ENCODE data around the gene WDR38. TPM values are rescaled to one million over a fixed set of nuclear protein-coding genes. Genes with fewer than 3 reads are reported as not detected.
A peak's percentile ranks its signal among the peaks of the same experiment; 100 is the strongest.

Gene WDR38
- total RNA-seq, 1 experiment from 2014 or later, result not detected

DNA sequence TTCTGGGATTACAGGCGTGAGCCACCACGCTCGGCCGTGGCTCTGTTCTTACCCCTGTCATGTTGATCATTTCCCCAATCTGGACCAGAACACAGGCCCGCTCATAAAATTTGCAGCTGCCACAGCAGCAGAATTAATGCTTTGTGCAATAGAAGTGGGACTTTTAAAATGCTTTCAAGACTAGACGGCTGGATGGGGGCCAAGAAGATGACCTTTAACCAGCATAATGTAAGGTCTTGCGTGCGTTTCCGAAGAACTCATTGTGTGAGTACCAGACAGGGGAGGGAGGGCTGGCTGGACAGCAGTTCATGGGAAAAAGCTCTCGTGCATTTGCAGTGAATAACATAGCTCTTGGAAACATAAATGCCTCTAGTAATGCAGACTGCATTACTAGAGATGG lies 3.5 kb upstream of the WDR38 start:
- TF ChIP-seq POLR2AphosphoS5 (IDR thresholded peaks at IDR 0.05; ENCODE audit: low read depth, low read length), result no peak
- TF ChIP-seq, protein P1, sequence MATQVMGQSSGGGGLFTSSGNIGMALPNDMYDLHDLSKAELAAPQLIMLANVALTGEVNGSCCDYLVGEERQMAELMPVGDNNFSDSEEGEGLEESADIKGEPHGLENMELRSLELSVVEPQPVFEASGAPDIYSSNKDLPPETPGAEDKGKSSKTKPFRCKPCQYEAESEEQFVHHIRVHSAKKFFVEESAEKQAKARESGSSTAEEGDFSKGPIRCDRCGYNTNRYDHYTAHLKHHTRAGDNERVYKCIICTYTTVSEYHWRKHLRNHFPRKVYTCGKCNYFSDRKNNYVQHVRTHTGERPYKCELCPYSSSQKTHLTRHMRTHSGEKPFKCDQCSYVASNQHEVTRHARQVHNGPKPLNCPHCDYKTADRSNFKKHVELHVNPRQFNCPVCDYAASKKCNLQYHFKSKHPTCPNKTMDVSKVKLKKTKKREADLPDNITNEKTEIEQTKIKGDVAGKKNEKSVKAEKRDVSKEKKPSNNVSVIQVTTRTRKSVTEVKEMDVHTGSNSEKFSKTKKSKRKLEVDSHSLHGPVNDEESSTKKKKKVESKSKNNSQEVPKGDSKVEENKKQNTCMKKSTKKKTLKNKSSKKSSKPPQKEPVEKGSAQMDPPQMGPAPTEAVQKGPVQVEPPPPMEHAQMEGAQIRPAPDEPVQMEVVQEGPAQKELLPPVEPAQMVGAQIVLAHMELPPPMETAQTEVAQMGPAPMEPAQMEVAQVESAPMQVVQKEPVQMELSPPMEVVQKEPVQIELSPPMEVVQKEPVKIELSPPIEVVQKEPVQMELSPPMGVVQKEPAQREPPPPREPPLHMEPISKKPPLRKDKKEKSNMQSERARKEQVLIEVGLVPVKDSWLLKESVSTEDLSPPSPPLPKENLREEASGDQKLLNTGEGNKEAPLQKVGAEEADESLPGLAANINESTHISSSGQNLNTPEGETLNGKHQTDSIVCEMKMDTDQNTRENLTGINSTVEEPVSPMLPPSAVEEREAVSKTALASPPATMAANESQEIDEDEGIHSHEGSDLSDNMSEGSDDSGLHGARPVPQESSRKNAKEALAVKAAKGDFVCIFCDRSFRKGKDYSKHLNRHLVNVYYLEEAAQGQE (IDR thresholded peaks at IDR 0.05; ENCODE audit: insufficient read depth in 1 of 2, low read depth in 2 of 2, low read length in 1 of 2), result no peak
- no peak for TF ChIP-seq CTCF (IDR thresholded peaks at IDR 0.05)

DNA sequence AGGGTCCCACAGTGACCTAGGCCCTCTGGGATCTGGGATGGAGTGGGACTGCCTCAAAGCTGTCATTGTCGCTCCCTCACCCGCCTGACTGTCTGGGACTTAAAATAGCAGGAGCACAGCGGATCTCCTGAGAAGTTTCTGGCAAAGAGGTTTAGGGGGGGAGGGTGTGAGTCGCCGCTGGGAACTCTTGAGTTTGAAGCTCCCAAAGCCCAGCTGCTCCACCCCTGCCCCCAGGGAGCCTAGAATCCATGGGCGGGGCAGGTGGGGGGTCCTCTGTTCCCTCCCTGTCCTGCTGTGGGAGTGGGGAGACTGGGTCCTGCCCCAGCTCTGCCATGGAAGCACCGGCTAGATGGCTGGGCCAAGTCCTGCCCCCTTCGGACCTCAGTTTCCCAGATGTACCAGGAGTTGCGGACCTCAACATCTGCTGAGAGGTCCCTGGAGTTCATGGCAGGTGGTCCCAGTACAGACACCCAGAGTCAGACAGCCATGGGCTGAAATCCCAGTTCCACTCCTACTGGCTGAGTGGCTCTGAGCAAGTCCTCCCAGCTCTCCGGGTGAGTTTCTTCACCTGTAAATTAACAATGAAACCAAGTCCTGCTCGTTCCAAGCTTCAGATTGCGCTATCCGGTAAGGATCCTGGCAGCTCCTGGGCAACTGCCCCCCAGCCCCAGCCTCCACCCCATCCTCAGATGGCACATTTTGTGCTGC lies 985 bp upstream of the WDR38 start:
- in situ Hi-C loops (cut with HindIII; ENCODE audit: low pct_unique_long_range_greater_than_20kb, low sequenced_read_pairs) (no loop called here), intact Hi-C loops (cut with micrococcal nuclease; ENCODE audit: unreplicated experiment) (no loop called here)
- Histone ChIP-seq H3K9me3 (ENCODE audit: control insufficient read depth, insufficient read depth, low read depth, low read length) (no peaks in the 10 kb centered on the region), H3K27me3 (ENCODE audit: control insufficient read depth, insufficient read depth, low read length) (no peaks in the 10 kb centered on the region), H3K4me1 (ENCODE audit: control insufficient read depth, insufficient read depth, low read length) (peaks cover 2% of the 10 kb centered on the region; the same call in 1 of the 2 replicates), H3K36me3 (ENCODE audit: control insufficient read depth, insufficient read depth, low read length) (no peaks in the 10 kb centered on the region), H3K27ac (ENCODE audit: low read length) (no peak overlapping the region), H3K4me3 (ENCODE audit: low read depth in 2 of 2, low read length in 2 of 2) (peak overlapping the region; percentile 48 to 56)
- CTCF ChIA-PET, result interaction anchor here (0.5 to 7.5 kb wide), 12 partner anchors 9 to 393 kb away, joined by 3 to 134 read pairs (median 7); partner anchors contain the start of genes NR6A1 and OLFML2A
- TF ChIP-seq, protein P1 (IDR thresholded peaks at IDR 0.05; ENCODE audit: insufficient read depth in 1 of 2, low read depth in 2 of 2, low read length in 1 of 2), result no peak
- TF ChIP-seq TCF7L2 (IDR thresholded peaks at IDR 0.05; ENCODE audit: low read depth, low read length) (no peak), CTCF (IDR thresholded peaks at IDR 0.05) (no peak), SIN3A (IDR thresholded peaks at IDR 0.05; ENCODE audit: borderline replicate concordance, insufficient read depth, low read depth, low read length) (no peak), POLR2AphosphoS5 (IDR thresholded peaks at IDR 0.05; ENCODE audit: low read depth, low read length) (no peak)
- POLR2A ChIA-PET, result interaction anchor here (0.5 kb wide), 1 partner anchor 80 kb away, joined by 18 read pairs; no protein-coding TSS in a partner anchor
- no TSS peak for BruUV-seq (replicated peaks)
- ATAC-seq (no peak), DNase-seq (ENCODE audit: low read depth, low spot score) (no peak)

More for the DNA sequence above, 3.5 kb upstream of the WDR38 start:
- Histone ChIP-seq H3K4me3 (ENCODE audit: low read depth in 2 of 2, low read length in 2 of 2) (no peak overlapping the region), H3K27me3 (ENCODE audit: control insufficient read depth, insufficient read depth, low read length) (no peaks in the 10 kb centered on the region), H3K9me3 (ENCODE audit: control insufficient read depth, insufficient read depth, low read depth, low read length) (no peaks in the 10 kb centered on the region), H3K27ac (ENCODE audit: low read length) (no peak overlapping the region), H3K36me3 (ENCODE audit: control insufficient read depth, insufficient read depth, low read length) (no peaks in the 10 kb centered on the region), H3K4me1 (ENCODE audit: control insufficient read depth, insufficient read depth, low read length) (no peaks in the 10 kb centered on the region; the same call in 1 of the 2 replicates)
- no peak for DNase-seq (ENCODE audit: low read depth, low spot score)
- CTCF ChIA-PET, result interaction anchor here (7.5 kb wide), 1 partner anchor 75 kb away, joined by 134 read pairs; the partner anchor contains the start of genes NR6A1 and OLFML2A
- POLR2A ChIA-PET, result interaction anchor here (0.5 kb wide), 1 partner anchor 13 kb away, joined by 3 read pairs; no protein-coding TSS in a partner anchor
- in situ Hi-C loops (cut with HindIII; ENCODE audit: low pct_unique_long_range_greater_than_20kb, low sequenced_read_pairs), result no loop called here
- BruUV-seq (replicated peaks), result no TSS peak
- no peak for ATAC-seq
- intact Hi-C loops (cut with micrococcal nuclease; ENCODE audit: unreplicated experiment), result no loop called here

Measured in Panc1 (cell line).